Germinal center (tissue), 1 donor: ENCODE measurements around the gene MKI67.
"Not testable (repeated sequence)": the region's sequence is repeated elsewhere in the genome, so short reads cannot be mapped to it uniquely, and the experiment has no call there.

ENCODE experiments used
- DNase-seq: peaks from one replicate; pipeline ENCODE4 v3.0.0; 2012; ENCODE audit warnings: mixed read lengths, low spot score

MKI67 gene

DNA sequence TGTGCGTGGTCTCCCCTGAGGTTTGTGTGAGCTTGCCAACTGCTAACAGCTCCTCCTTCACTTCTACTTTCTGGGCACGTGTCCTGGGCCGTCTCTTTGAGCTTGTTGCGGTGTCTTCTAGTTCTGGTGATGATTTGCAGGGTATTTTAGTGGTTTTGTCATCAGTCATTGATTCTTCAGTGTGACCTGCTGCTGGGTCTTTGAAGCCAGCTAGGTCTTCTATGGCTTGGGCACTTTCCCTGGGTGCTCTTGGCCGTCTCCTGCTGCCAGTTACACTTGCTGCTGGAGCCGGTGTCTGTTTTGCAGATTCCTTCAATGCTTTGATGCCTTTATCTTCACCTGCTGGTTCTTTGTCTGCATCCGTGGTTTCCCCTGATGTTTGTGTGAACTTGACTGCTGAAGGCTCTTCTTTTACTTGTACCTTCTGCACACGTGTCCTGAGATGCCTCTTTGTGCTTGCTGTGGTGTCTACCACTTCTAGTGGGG, 23.0 kb downstream of the MKI67 start:
- DNase-seq: no peak

DNA sequence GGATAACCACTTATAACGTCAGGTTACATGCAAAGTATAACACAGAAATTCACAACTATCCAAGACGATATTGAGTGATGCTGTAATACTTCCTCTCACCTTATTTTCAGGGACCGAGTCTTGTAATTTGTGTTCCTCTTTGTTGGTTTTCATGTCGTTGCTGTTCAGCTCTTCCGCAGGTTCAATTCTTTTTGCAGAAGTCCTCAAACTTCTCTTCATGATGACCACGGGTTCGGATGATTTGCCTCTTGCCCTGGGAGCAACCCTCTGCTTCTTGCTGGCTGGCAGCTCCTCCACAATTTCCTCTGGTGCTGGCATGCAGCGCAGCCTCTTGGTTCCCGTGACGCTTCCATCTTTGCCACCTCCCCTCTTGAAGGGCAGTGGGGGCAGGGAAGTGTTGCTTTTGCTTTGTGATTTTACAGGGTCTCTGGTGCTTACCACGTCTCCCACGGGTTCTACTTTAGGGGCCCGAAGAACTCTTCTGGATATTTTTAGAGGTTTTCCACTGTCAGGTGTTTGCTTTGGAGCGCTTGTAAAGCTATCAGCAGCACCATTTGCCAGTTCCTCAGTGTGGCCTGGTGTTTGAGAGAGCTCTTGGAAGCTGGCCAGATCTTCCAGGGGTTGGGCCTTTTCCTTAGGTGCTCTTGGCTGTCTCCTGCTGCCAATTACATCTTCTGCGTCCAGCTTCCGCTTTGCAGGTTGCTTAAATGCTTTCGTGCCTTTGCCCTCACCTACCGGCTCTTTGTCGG, 23.6 kb downstream of the MKI67 start:
- no peak for DNase-seq

DNA sequence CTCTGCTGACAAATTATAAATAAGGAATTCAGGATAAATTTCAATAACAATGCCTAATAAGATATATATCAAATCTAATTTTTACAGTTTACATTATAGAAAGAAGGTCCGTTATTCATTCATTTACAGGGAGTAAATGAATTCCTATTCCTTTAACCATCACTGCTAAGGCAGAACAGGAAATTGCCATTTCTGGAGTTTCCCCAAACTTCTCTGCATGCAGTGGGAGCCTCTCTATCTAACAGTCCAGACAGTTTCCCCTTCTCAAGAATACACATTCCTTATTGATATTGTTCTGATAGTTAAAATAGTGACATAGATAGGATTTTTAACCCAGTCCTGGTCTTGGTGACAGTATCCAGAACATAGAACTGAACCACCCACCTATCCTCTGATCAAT, 24.3 kb downstream of the MKI67 start:
- no peak for DNase-seq

DNA sequence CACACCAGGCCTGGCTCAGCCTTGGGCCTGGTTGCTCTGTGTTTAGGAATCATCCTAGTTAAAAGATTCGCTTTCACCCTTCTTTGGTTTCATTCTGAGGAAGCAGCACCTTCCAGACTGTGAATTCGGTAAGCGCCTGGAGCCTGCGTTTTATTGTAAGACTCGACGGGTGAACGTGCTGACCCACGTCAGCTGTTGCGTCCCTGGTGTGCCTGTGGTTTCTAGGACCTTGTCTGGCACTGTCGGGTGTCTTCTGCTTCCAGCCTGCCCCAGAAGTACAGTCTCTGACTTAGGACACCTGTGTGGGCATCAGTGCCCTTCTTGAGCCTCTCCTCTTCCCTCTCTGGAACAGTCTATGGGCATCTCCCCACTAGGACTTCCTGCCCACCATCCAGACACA, 26.3 kb downstream of the MKI67 start:
- no peak for DNase-seq

DNA sequence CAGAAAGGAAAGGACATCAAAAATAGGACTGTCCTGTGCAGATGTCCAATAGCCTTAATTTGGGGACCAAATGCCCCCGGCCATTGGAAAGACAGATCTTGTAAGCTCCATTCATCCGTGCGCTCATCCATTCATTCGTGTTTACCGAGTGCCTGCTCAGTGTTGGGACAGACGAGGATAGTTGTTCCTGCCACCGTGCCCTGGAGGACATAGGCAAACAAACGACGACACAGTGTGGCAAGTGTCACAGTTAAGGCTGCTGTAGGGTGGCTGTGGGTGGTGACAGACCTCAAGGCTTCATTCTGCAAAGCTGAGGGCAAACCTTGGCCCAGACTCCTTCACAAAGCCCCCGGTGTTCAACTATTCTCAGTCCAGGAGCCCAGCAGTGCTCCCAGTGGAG, 27.6 kb downstream of the MKI67 start:
- DNase-seq: no peak

- no peak for DNase-seq
Measured at GRCh38 chr10:128097783-128098182, 28.4 kb downstream of the MKI67 start.

GRCh38 chr10:128096486-128097199, 29.6 kb downstream of the MKI67 start:
- DNase-seq: no peak

GRCh38 chr10:128095753-128096469, 30.3 kb downstream of the MKI67 start:
- no peak for DNase-seq

DNA sequence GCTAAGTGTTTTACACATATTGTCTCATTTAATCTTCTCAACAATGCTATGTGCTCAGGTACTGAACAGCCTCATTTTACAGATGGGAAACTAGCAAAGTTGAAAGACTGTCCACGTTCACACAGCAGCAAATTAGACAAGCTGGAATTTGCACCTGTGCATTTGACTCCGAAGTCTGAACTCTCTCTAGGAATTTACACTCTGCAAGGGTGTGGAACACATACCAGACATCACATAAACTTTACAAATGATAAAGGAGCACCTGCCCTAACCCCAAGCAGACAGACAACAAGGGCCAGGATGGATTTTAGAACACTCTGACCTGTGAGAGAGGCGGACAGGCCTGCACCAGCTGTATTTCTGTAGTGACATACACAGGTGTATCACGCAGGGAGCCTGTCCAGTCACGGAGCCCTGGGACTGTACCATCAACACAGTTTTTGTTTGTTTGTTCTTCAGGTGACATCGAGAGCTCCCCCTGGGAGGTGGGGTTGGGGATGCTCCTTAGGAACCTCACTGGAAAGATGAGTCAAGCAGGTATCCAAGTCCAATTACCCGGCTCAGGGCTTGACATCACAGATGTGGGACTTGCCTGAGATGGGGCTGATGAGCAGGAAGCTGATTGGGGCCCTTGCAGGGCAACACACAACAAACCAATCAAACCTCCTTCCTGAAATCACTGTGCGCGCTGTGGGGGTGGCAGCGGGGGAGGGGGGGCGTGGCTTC, 31.0 kb downstream of the MKI67 start:
- peak; percentile 44 for DNase-seq

GRCh38 chr10:128094596-128094995, 31.6 kb downstream of the MKI67 start:
- DNase-seq: not testable (repeated sequence)

- no peak for DNase-seq
Measured at GRCh38 chr10:128092454-128092853, 33.8 kb downstream of the MKI67 start.

GRCh38 chr10:128091636-128092210, 34.5 kb downstream of the MKI67 start:
- DNase-seq: no peak

- no peak for DNase-seq
Measured at GRCh38 chr10:128087884-128088709, 38.1 kb downstream of the MKI67 start.

- no peak for DNase-seq
Measured at GRCh38 chr10:128087146-128087883, 38.9 kb downstream of the MKI67 start.

GRCh38 chr10:128086003-128086863, 40.0 kb downstream of the MKI67 start:
- DNase-seq: no peak

DNA sequence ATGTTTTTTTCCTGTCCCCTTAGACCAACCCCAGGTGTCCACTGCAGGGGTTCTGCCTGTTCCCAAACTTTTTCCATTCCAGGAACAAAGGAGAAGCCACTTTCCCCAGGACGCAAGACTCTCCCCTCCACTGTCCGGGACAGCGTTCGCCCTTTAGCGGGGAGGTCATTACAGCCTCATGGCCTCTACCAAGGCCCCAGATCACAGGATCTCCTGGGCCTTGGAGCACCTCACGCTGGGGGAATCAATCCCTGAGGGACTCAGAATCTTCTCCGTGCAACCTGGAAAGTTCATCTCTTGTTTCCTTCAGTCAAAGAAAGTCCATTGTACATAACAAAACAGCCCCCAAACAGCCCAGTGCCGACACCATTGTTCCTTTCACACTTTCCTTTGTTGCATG, 41.2 kb downstream of the MKI67 start:
- DNase-seq: no peak

GRCh38 chr10:128084364-128084763, 41.9 kb downstream of the MKI67 start:
- DNase-seq: no peak

DNA sequence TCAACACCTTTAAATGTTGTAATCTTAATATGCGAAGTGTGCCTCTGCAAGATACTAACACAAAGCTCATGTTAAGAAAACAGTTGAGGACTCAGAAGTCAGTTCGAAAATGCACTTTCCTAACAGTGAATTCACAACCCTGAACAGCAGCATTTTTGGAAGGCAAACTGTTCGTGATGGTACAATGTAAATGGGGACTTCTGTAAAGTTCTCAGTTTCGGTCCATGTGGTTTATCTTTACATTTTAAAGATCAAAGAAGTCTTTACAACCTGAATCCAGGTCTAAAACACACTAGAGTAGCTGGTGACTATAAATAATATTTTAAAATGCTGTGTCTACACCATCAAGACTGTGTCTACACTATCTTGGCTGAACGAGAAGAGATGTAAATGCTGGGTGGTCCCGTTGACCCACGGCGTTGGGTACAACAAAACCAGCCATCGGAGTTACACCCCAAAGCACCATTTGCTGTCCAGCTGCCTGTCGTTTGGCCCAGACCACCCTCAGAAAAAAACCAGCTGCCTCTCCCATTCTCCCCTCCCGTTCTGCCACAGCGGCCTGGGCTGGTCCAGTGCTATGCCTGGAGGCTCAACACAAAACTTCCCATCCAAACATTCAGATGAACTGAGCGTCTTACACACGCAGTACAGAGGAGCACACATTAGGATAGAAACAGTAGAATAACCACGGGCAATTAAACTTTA, 42.9 kb downstream of the MKI67 start:
- no peak for DNase-seq

DNA sequence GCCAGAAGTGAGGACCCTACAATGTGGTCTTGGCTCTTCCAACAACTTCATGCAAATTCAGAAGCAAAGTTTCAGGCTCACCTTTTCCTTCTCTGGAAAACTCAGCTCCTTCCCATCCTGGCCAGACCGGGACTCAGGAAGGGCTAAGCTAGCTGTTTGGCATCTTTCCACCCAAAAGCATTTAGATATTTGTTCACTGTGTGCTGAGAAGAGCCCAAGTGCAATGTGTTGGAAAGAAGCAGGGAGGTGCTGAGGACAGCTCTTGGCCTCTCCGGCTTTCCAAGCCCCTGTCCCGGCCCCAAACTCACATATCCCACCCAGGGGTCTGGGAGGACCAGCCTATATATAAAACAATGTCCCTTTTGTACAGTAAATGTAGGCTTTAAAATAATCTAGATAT, 44.5 kb downstream of the MKI67 start:
- no peak for DNase-seq
